UCSD-AML1 (cell line): Measurements from ENCODE around the gene ANO5.

Experiments used
- DNase-seq: peaks from one replicate; lab custom pipeline; 2025; ENCODE audit not compliant: unreplicated experiment; lab: John Stamatoyannopoulos, UW

The ANO5 gene

GRCh38 chr11:22317656-22318055 lies 124.8 kb downstream of the ANO5 start:
- DNase-seq, result no peak

- no peak for DNase-seq
Observed at GRCh38 chr11:22331771-22332170, 138.9 kb downstream of the ANO5 start.
